Esophagus (tissue), 2 donors: ENCODE data around the gene SLC5A10. TPM values are rescaled to one million over a fixed set of nuclear protein-coding genes. Genes with fewer than 3 reads are reported as not detected.
A peak's percentile ranks its signal among the peaks of the same experiment; 100 is the strongest.

Experiments
- H3K27ac ChIP-seq, 2 donors: one replicate each; pipeline ENCODE4 v1.5.1; 2013; ENCODE audit warnings: low read depth in 2 of 2, mild to moderate bottlenecking in 2 of 2, inconsistent platforms in 1 of 2, low read length in 1 of 2, moderate library complexity in 1 of 2
- H3K27me3 ChIP-seq, 2 donors: one replicate each; pipeline ENCODE4 v1.6.1; 2013; ENCODE audit warnings: low read length in 2 of 2, control low read depth in 1 of 2, mild to moderate bottlenecking in 1 of 2; ENCODE audit not compliant: insufficient read depth in 2 of 2, control insufficient read depth in 1 of 2
- H3K36me3 ChIP-seq, 2 donors: one replicate each; pipeline ENCODE4 v1.6.1; 2013; ENCODE audit warnings: low read length in 1 of 2; ENCODE audit not compliant: control insufficient read depth in 2 of 2, insufficient read depth in 2 of 2
- H3K4me1 ChIP-seq, 2 donors: one replicate each; pipeline ENCODE4 v1.6.1; 2013; ENCODE audit warnings: low read length in 1 of 2; ENCODE audit not compliant: control insufficient read depth in 2 of 2, insufficient read depth in 2 of 2
- H3K4me3 ChIP-seq, 2 donors: one replicate each; pipeline ENCODE4 v1.5.1; 2013; ENCODE audit warnings: low read length in 2 of 2, mild to moderate bottlenecking in 2 of 2, low read depth in 1 of 2, moderate library complexity in 1 of 2
- H3K9me3 ChIP-seq, 2 donors: one replicate each; pipeline ENCODE4 v1.6.1; 2013; ENCODE audit warnings: mild to moderate bottlenecking in 2 of 2, low read depth in 1 of 2, low read length in 1 of 2, moderate library complexity in 1 of 2; ENCODE audit not compliant: control insufficient read depth in 2 of 2, insufficient read depth in 1 of 2
- WGBS, 2 donors: extraction: QIAGEN DNeasy Blood & Tissue Kit; methylation state at CpG; one replicate each; pipeline ENCODE4 v1.1.7; 2013; 5-methylcytosine and 5-hydroxymethylcytosine counted together
- polyA plus RNA-seq, 2 donors: library from polyadenylated mRNA; stranded (reverse); fragments of 200-250 nt; gene quantifications; one replicate each; pipeline ENCODE4 v1.2.3, GENCODE V29; 2013
- donor health status: healthy with polysubstance abuse.
- donor health status: Bipolar disorder and iron deficiency.

Gene SLC5A10
- polyA plus RNA-seq, 2 donors = 0.36 to 0.49 TPM

DNA sequence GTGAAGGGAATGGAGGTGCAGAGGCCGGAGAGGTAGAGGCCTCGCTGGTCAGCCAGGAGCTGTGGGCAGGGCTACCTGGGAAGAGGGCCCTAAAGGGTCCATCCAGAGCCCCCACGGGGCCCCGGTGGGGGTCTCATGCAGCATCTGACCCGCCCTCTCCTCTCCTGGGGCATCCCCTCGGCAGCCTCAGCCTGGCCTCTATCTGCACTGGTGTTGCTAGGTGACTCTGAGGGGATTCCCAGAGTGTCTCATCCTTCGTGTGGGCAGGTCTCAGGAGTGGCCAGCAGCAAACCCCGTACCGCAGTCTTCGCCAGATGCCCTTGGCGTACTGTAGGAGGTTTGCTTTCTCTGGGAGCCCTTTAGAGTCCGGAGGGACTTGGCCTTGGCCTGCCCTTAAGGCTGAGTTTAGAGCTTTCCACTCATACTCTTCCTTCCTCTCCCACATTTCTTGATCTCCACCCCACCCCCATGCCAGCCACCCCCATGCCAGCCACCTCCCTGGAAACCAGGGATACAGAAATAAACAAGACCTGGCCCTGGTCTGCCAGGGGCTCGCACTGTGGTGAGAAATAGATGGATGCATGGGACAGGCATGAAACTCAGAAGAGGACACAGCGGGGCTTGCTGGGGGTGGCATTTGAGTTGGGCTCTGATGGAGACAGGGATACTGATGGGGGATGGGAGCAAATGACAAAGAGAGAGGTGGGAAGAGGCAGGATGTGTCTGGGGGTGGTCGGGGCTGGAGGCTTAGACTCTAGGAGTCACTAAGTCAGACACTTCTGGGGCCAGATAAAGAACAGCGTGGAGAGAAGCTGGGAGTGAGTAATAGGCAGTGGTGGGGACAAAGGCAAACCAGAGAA is 9.9 kb downstream of the SLC5A10 start:
- Histone ChIP-seq H3K36me3 (no peaks in the 10 kb centered on the region), H3K27me3 (no peaks in the 10 kb centered on the region), H3K4me1 (peaks cover 0 to 1% of the 10 kb centered on the region in 2 donors), H3K4me3 (no peak overlapping the region), H3K9me3 (no peaks in the 10 kb centered on the region), H3K27ac (no peak overlapping the region)
- 59 to 63% methylated on average over 15 to 16 of the region's 16 CpGs for WGBS, 2 donors

DNA sequence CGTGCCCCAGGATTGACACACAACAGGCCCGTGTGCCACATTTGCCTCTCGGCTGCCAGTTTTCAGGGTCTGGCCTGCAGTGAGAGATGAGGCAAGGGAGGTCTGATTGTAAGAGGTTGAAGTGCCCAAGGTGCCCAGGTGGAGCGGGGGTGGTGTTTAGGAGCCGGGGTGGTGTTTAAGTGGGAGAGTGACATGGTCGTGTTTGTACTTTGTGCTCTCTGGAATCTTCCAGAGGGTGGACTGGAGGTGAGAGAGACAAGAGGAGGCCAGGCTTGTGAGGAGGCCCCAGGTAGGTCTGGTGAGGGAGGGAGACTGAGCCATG is 10.5 kb downstream of the SLC5A10 start:
- H3K4me3 ChIP-seq = no peak overlapping the region
- H3K36me3 ChIP-seq = no peaks in the 10 kb centered on the region
- H3K4me1 ChIP-seq = peaks cover 0 to 1% of the 10 kb centered on the region in 2 donors
- no peaks in the 10 kb centered on the region for H3K27me3 ChIP-seq
- H3K27ac ChIP-seq = no peak overlapping the region
- 69 to 73% methylated on average over 6 of the region's 6 CpGs for WGBS, 2 donors
- no peaks in the 10 kb centered on the region for H3K9me3 ChIP-seq

DNA sequence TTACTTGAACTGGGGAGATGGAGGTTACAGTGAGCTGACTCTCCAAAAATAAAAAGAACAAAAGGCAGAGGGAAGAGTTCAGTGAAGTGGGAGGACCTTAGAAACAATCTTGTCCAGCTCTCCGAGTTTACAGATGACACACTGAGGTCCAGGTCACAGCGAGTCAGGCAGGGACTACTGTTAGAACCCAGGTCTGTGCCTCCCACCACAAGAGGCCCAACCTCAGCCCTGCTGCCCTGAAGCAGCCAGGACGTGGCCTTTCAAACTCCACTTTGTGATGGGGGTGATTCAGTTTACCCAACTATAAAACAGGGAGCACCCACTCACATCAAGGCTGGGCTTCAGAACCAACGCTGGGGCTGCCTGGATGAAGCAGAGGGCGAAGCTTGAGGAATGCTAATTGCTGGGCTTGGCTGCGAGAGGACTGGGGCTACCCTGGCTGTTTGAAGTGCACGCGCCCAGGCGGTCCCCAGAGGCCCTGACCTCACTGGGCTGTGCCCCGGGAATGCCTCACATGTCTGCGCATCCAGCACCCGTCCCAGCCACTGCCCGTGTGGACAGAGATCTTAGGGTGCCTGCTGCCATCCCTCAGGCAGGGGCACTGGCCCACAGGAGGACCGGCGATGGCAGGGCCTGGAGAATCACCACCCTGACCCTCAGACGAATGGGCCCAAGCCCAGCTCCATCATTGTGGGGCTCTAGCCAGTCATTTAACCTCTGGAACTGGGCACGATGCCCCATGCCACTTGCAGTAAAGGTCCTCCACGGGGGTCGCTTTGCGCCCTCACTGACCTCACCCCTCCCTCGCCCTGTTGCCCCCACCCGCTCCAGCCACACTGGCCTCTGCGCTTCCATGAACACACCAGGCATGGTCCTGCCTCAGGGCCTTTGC is 11.4 kb downstream of the SLC5A10 start:
- no peaks in the 10 kb centered on the region for H3K27me3 ChIP-seq
- peaks cover 2 to 8% of the 10 kb centered on the region in 2 donors for H3K4me1 ChIP-seq
- 77 to 86% methylated on average over 23 of the region's 23 CpGs for WGBS, 2 donors
- no peak overlapping the region for H3K27ac ChIP-seq
- no peak overlapping the region for H3K4me3 ChIP-seq
- H3K9me3 ChIP-seq = no peaks in the 10 kb centered on the region
- H3K36me3 ChIP-seq = no peaks in the 10 kb centered on the region

DNA sequence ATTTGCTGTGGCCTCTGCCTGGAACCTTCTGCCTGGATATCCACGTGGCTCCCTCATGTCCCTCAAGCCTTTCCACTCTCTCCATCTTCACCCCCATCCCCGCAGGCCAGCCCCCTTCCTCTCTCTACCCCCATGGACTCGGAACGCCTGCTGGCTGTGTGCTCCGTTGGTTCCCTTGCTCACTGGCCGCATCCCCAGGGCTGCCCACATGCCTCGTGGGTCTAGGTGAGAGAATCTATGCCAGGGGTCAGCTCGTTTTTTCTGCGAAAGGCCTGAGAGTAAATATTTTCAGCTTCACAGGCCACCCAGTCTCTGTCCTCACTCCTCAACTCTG is 12.0 kb downstream of the SLC5A10 start:
- Histone ChIP-seq H3K27ac (no peak overlapping the region), H3K4me1 (peaks cover 2 to 14% of the 10 kb centered on the region in 2 donors), H3K9me3 (no peaks in the 10 kb centered on the region), H3K36me3 (peaks cover 0 to 3% of the 10 kb centered on the region in 2 donors), H3K4me3 (no peak overlapping the region), H3K27me3 (no peaks in the 10 kb centered on the region)
- 79 to 86% methylated on average over 9 of the region's 9 CpGs for WGBS, 2 donors

DNA sequence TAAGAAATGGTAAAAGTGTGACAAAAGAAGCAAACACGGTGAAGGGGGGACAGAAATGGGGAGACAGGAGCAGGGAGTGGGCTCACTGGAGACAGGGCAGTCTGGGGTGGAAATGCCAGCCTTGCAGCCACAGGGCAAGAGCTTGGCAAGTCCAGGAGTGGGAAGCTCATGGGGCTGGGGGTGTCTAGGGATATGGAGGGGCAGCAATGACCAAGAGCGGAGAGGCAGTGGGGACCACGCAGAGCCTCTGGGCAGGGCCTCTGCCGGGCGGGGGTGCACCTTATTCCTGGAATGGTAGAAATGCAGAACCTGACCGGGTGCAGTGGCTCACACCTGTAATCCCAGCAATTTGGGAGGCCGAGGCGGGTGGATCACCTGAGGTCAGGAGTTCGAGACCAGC is 12.6 kb downstream of the SLC5A10 start:
- H3K4me1 ChIP-seq = peaks cover 2 to 20% of the 10 kb centered on the region in 2 donors
- no peaks in the 10 kb centered on the region for H3K27me3 ChIP-seq
- no peak overlapping the region for H3K4me3 ChIP-seq
- H3K27ac ChIP-seq = no peak overlapping the region
- WGBS, 2 donors = 86 to 88% methylated on average over 9 of the region's 9 CpGs
- no peaks in the 10 kb centered on the region for H3K9me3 ChIP-seq
- peaks cover 0 to 9% of the 10 kb centered on the region in 2 donors for H3K36me3 ChIP-seq

DNA sequence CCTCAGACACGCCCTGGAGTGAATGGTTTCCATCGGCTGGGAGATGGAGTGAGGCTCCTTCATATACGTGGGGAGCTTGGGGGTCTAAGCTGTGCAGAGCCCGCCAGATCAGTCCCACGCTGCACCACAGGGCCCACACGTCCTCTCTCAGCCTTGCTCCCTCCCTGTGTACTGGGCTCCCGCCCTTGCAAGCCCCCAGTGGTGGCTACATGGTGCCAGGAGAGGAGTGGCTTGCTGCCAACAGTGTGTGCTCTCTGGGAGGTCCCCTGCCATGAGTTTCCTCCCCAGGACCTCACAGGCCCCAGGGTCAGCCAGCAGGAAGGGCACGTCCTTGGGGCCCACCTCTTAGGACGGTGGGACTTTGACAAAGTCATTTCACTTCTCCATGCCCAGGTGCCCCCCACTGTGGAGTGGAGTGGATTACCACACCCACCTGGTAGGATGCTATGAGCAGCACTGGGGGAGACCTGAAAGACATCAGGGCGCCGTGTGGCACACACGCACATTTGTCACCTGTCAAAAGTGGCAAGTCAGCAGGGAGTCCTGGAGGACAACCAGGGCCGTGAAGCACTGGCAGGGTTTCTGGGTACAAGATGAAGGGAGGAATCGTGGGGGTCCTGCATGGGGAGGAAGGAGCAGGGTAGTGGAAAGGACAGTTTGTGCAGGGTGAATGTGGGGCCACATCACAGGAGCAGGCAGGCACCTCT is 13.7 kb downstream of the SLC5A10 start:
- Histone ChIP-seq H3K4me1 (peaks cover 2 to 27% of the 10 kb centered on the region in 2 donors), H3K27me3 (no peaks in the 10 kb centered on the region), H3K4me3 (no peak overlapping the region), H3K36me3 (peaks cover 0 to 9% of the 10 kb centered on the region in 2 donors), H3K27ac (no peak overlapping the region), H3K9me3 (no peaks in the 10 kb centered on the region)
- 73 to 76% methylated on average over 14 of the region's 14 CpGs for WGBS, 2 donors

DNA sequence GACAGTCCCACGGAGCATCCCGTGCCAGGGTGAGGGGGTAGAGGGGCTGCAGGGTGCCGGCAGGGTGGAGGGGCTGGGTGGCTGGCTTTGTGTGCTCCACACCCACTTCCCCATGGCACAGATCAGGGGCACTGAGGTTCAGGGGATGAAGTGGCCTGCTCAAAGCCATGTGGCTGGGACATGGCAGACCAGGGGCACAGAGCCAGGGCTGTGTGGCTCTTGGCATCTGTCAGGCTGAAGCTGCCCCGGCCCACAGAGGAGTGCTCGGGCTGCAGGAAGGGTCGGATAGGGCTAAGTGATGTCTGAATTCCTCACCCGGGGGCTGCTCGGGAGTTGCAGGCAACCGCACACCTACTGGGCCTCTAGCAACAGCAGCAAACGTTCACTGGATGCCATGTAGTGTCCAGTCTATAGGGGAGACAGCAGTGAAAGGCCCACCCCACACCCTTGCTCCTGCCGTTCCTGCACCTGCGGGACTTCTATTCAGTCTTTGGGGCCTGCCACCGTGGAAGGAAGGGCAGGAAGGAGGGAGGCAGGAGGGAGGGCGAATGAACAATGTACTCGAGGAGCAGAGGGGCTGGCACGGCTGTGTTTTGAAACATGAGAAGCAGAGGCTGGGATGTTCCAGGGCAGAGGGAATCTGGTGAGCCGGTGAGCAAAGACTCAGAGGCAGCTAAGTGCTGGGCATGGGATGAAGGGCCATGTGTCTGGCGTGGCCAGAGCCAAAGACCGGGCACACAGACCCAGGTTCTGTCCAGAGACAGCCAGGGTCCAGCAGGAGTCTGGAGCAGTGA is 15.1 kb downstream of the SLC5A10 start:
- Histone ChIP-seq H3K9me3 (no peaks in the 10 kb centered on the region), H3K27me3 (no peaks in the 10 kb centered on the region), H3K36me3 (peaks cover under 1 to 21% of the 10 kb centered on the region in 2 donors), H3K4me1 (peaks cover 2 to 28% of the 10 kb centered on the region in 2 donors), H3K4me3 (no peak overlapping the region), H3K27ac (peak overlapping the region in 1 of 2 donors; percentile 87)
- 63 to 69% methylated on average over 19 of the region's 19 CpGs for WGBS, 2 donors

GRCh38 chr17:18967916-18968315 is 16.0 kb downstream of the SLC5A10 start:
- peak overlapping the region; percentile 80 to 92 for H3K27ac ChIP-seq
- WGBS, 2 donors = 37 to 38% methylated on average over 4 of the region's 4 CpGs

DNA sequence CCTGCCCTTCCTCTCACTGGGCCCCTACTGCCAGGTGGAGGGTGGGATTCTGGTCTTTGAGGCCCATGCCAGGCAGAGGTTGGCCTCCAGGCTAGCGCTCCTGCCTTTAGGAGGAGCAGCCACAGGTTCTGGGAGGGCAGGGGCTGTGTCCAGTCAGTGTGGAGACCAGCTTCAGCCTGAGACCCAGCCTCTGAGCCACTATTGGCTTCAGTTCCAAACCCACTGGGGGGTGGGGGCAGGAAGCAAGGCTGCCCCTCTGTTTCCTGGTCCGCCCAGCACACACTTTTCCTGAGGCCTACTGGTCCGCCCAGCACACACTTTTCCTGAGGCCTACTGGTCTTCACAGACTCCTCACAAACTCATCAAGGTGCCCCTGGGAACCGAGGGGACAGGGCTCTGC is 16.4 kb downstream of the SLC5A10 start:
- Histone ChIP-seq H3K9me3 (no peaks in the 10 kb centered on the region), H3K27me3 (no peaks in the 10 kb centered on the region), H3K27ac (peak overlapping the region; percentile 80 to 92), H3K4me1 (peaks cover 2 to 28% of the 10 kb centered on the region in 2 donors), H3K36me3 (peaks cover 3 to 29% of the 10 kb centered on the region in 2 donors), H3K4me3 (no peak overlapping the region)
- WGBS, 2 donors = 75 to 78% methylated on average over 4 of the region's 4 CpGs

More at GRCh38 chr17:18967916-18968315, 16.0 kb downstream of the SLC5A10 start:
- peaks cover 3 to 26% of the 10 kb centered on the region in 2 donors for H3K36me3 ChIP-seq
- H3K4me3 ChIP-seq = no peak overlapping the region
- no peaks in the 10 kb centered on the region for H3K27me3 ChIP-seq
- peaks cover 2 to 28% of the 10 kb centered on the region in 2 donors for H3K4me1 ChIP-seq
- H3K9me3 ChIP-seq = no peaks in the 10 kb centered on the region
